ENCODE measurements around the gene ITGB4. TPM values are rescaled to one million over a fixed set of nuclear protein-coding genes. Genes with fewer than 3 reads are reported as not detected.

The ITGB4 gene
- total and polyA plus RNA-seq, 9 donors: 3.3 to 55.6 (median 12.8) TPM

- intact Hi-C loops (cut with DNase I): no loop called here
- Histone ChIP-seq H3K4me3 (no peak overlapping the region), H3K36me3 (no peaks in the 10 kb centered on the region), H3K27ac (no peak overlapping the region), H3K4me1 (ENCODE audit: insufficient read depth) (no peaks in the 10 kb centered on the region), H3K9me3 (no peaks in the 10 kb centered on the region), H3K27me3 (no peaks in the 10 kb centered on the region)
- no peak for TF ChIP-seq POLR2A (IDR thresholded peaks at IDR 0.05)
- no peak for TF ChIP-seq CTCF (IDR thresholded peaks at IDR 0.05)
- no peak for TF ChIP-seq EP300 (IDR thresholded peaks at IDR 0.05)
- no peak for DNase-seq
- 60 to 68% (median 63%) methylated on average over 2 of the region's 2 CpGs for WGBS, 3 donors
These were observed 8.8 kb upstream of the ITGB4 start for GRCh38 chr17:75712446-75712845.

GRCh38 chr17:75719732-75720131 is 1.5 kb upstream of the ITGB4 start:
- H3K27me3 ChIP-seq: no peaks in the 10 kb centered on the region
- H3K9me3 ChIP-seq: no peaks in the 10 kb centered on the region
- TF ChIP-seq EP300 (IDR thresholded peaks at IDR 0.05) (no peak), CTCF (IDR thresholded peaks at IDR 0.05) (no peak), POLR2A (IDR thresholded peaks at IDR 0.05) (no peak)
- WGBS, 3 donors: 78 to 92% (median 82%) methylated on average over 2 of the region's 2 CpGs
- intact Hi-C loops (cut with DNase I): no loop called here
- H3K36me3 ChIP-seq: no peaks in the 10 kb centered on the region
- no peak overlapping the region for H3K27ac ChIP-seq
- no peak for DNase-seq
- no peaks in the 10 kb centered on the region for H3K4me1 ChIP-seq (ENCODE audit: insufficient read depth)
- H3K4me3 ChIP-seq: no peak overlapping the region

- no peak for DNase-seq
- WGBS, 3 donors: 14 to 59% (median 18%) methylated on average over 6 to 33 of the region's 33 CpGs
- H3K4me1 ChIP-seq (ENCODE audit: insufficient read depth): no peaks in the 10 kb centered on the region
- H3K9me3 ChIP-seq: no peaks in the 10 kb centered on the region
- H3K36me3 ChIP-seq: no peaks in the 10 kb centered on the region
- intact Hi-C loops (cut with DNase I): no loop called here
- TF ChIP-seq CTCF (IDR thresholded peaks at IDR 0.05) (no peak), POLR2A (IDR thresholded peaks at IDR 0.05) (no peak), EP300 (IDR thresholded peaks at IDR 0.05) (no peak)
- peak overlapping the region; percentile 28 for H3K4me3 ChIP-seq
- no peak overlapping the region for H3K27ac ChIP-seq
- no peaks in the 10 kb centered on the region for H3K27me3 ChIP-seq
These were observed 278 bp downstream of the ITGB4 start for GRCh38 chr17:75721463-75722011.

GRCh38 chr17:75722076-75722475 is 817 bp downstream of the ITGB4 start:
- Histone ChIP-seq H3K4me3 (no peak overlapping the region), H3K27me3 (no peaks in the 10 kb centered on the region)

More at GRCh38 chr17:75722076-75722475, 817 bp downstream of the ITGB4 start:
- DNase-seq: no peak
- WGBS, 3 donors: 80 to 89% (median 82%) methylated on average over 5 of the region's 5 CpGs
- no peaks in the 10 kb centered on the region for H3K36me3 ChIP-seq
- intact Hi-C loops (cut with DNase I): no loop called here
- no peak overlapping the region for H3K27ac ChIP-seq
- no peak for TF ChIP-seq EP300 (IDR thresholded peaks at IDR 0.05)
- no peak for TF ChIP-seq POLR2A (IDR thresholded peaks at IDR 0.05)
- TF ChIP-seq CTCF (IDR thresholded peaks at IDR 0.05): no peak
- no peaks in the 10 kb centered on the region for H3K4me1 ChIP-seq (ENCODE audit: insufficient read depth)
- H3K9me3 ChIP-seq: no peaks in the 10 kb centered on the region

Data from ovary (tissue), 9 donors.